H1 (cell line): ENCODE measurements around the gene SH3BP2. TPM values are rescaled to one million over a fixed set of nuclear protein-coding genes. Genes with fewer than 3 reads are reported as not detected.

Experiments used
- CTCF ChIA-PET: fragments of 300-600 bp; sonication (Branson Sonifier 250); formaldehyde crosslinking; loops from one replicate; lab custom pipeline; 2021; ENCODE audit not compliant: partially characterized antibody; lab: Charles Lee
- POLR2A ChIA-PET: fragments of 300-600 bp; sonication (Branson Sonifier 250); formaldehyde crosslinking; loops from one replicate; lab custom pipeline; 2021; ENCODE audit warnings: inconsistent platforms; ENCODE audit not compliant: partially characterized antibody; lab: Charles Lee
- DNase-seq, 2 experiments: peaks; one replicate each; pipeline versions ENCODE4 v3.0.0 to v3.0.0-alpha.2; 2010 to 2022; ENCODE audit warnings: low spot score in 2 of 2, low read depth in 1 of 2, mixed read lengths in 1 of 2
- FAIRE-seq: peaks from 2 replicates; lab custom pipeline; 2011; peaks lifted over from hg19 to GRCh38; lab: Jason Lieb, UNC
- H2AFZ ChIP-seq: 2 replicates; pipeline ENCODE4 v1.8.1; 2012; ENCODE audit warnings: low read length, inconsistent platforms
- H2AK5ac ChIP-seq: 2 replicates; pipeline ENCODE4 v1.6.1; 2013; ENCODE audit warnings: low read depth, low read length
- H2BK120ac ChIP-seq: replicated peaks from 2 replicates; pipeline ENCODE3; 2013; ENCODE audit warnings: low read depth, low read length, inconsistent platforms
- H2BK12ac ChIP-seq: 2 replicates; pipeline ENCODE4 v1.6.1; 2013; ENCODE audit warnings: low read depth, low read length
- H2BK15ac ChIP-seq: 2 replicates; pipeline ENCODE4 v1.6.1; 2013; ENCODE audit warnings: low read length
- H2BK20ac ChIP-seq: 2 replicates; pipeline ENCODE4 v1.6.1; 2013; ENCODE audit warnings: low read length
- H2BK5ac ChIP-seq: 2 replicates; pipeline ENCODE4 v1.6.1; 2013; ENCODE audit warnings: low read depth, low read length
- H3K14ac ChIP-seq: 2 replicates; pipeline ENCODE4 v1.6.1; 2013; ENCODE audit warnings: inconsistent platforms; ENCODE audit not compliant: insufficient read length
- H3K18ac ChIP-seq: 2 replicates; pipeline ENCODE4 v1.6.1; 2013; ENCODE audit warnings: low read length; ENCODE audit errors: extremely low read depth
- H3K23ac ChIP-seq: 2 replicates; pipeline ENCODE4 v1.6.1; 2013; ENCODE audit warnings: inconsistent platforms; ENCODE audit not compliant: insufficient read length
- H3K23me2 ChIP-seq: 2 replicates; pipeline ENCODE4 v1.6.1; 2013; ENCODE audit warnings: low read depth, low read length
- H3K27ac ChIP-seq: 2 replicates; pipeline ENCODE4 v1.6.1; 2011; ENCODE audit warnings: low read depth, low read length, inconsistent platforms
- H3K27me3 ChIP-seq, 4 experiments: replicated peaks in 1 of 4; 1 replicate in 1 of 4; 2 replicates in 3 of 4; pipeline versions ENCODE4 v1.6.1 to v1.8.1; 2011 to 2013; ENCODE audit warnings: low read length in 3 of 4, mild to moderate bottlenecking in 3 of 4, inconsistent platforms in 2 of 4, mixed read lengths in 2 of 4, moderate library complexity in 1 of 4; ENCODE audit not compliant: control insufficient read depth in 3 of 4, insufficient read depth in 3 of 4; ENCODE audit errors: extremely low read depth in 1 of 4
- H3K36me3 ChIP-seq, 4 experiments: 2 replicates each; pipeline versions ENCODE4 v1.6.1 to v1.8.1; 2011 to 2013; ENCODE audit warnings: mild to moderate bottlenecking in 4 of 4, low read length in 3 of 4, moderate library complexity in 2 of 4, control low read depth in 1 of 4, inconsistent platforms in 1 of 4; ENCODE audit not compliant: insufficient read depth in 4 of 4, control insufficient read depth in 2 of 4
- H3K4ac ChIP-seq: replicated peaks from 2 replicates; pipeline ENCODE3; 2013; ENCODE audit warnings: low read length, low read depth, mixed read lengths, inconsistent platforms; ENCODE audit not compliant: insufficient read length
- H3K4me1 ChIP-seq, 4 experiments: replicated peaks in 1 of 4; 1 replicate in 1 of 4; 2 replicates in 3 of 4; pipeline versions ENCODE4 v1.6.1 to v1.8.1; 2011 to 2013; ENCODE audit warnings: low read length in 3 of 4, inconsistent platforms in 2 of 4, mixed read lengths in 1 of 4; ENCODE audit not compliant: insufficient read depth in 4 of 4, control insufficient read depth in 3 of 4
- H3K4me2 ChIP-seq, 2 experiments: 2 replicates each; pipeline versions ENCODE4 v1.6.1 to v1.8.1; 2011 to 2013; ENCODE audit warnings: low read depth in 2 of 2, low read length in 2 of 2, control low read depth in 1 of 2, inconsistent platforms in 1 of 2, mild to moderate bottlenecking in 1 of 2; ENCODE audit not compliant: insufficient read depth in 1 of 2
- H3K4me3 ChIP-seq, 4 experiments: fragments of 200-600, 300-600 bp in 1 of 4; sonication (generic), shearing (Covaris generic), sonication (Bioruptor Twin) in 1 of 4; 2 replicates each; pipeline versions ENCODE4 v1.5.1 to v1.8.1; 2011 to 2016; ENCODE audit warnings: low read length in 4 of 4, low read depth in 3 of 4, control low read depth in 2 of 4, inconsistent platforms in 2 of 4, mild to moderate bottlenecking in 2 of 4, mixed read lengths in 1 of 4, moderate library complexity in 1 of 4; ENCODE audit not compliant: insufficient read depth in 2 of 4; ENCODE audit errors: extremely low read depth in 1 of 4
- H3K56ac ChIP-seq: replicated peaks from 2 replicates; pipeline ENCODE3; 2013; ENCODE audit warnings: low read depth, mild to moderate bottlenecking, mixed read lengths, low read length, inconsistent platforms; ENCODE audit not compliant: insufficient read length
- H3K79me1 ChIP-seq: 2 replicates; pipeline ENCODE4 v1.6.1; 2013; ENCODE audit warnings: low read depth, low read length, control low read depth
- H3K79me2 ChIP-seq, 2 experiments: 2 replicates each; pipeline versions ENCODE4 v1.6.1 to v1.8.1; 2012 to 2013; ENCODE audit warnings: low read length in 2 of 2, mild to moderate bottlenecking in 2 of 2, inconsistent platforms in 1 of 2; ENCODE audit not compliant: insufficient read depth in 2 of 2, control insufficient read depth in 1 of 2
- H3K9ac ChIP-seq, 4 experiments: replicated peaks in 1 of 4; 1 replicate in 1 of 4; 2 replicates in 3 of 4; pipeline versions ENCODE4 v1.6.1 to v1.8.1; 2011 to 2013; ENCODE audit warnings: low read depth in 3 of 4, low read length in 3 of 4, control low read depth in 2 of 4, mild to moderate bottlenecking in 2 of 4, moderate library complexity in 2 of 4, inconsistent platforms in 1 of 4; ENCODE audit errors: extremely low read depth in 1 of 4
- H3K9me3 ChIP-seq, 2 experiments: 2 replicates each; pipeline versions ENCODE4 v1.6.1 to v1.8.1; 2012 to 2013; ENCODE audit warnings: mild to moderate bottlenecking in 2 of 2, moderate library complexity in 2 of 2, control low read depth in 1 of 2, inconsistent platforms in 1 of 2, low read depth in 1 of 2, low read length in 1 of 2, mixed read lengths in 1 of 2; ENCODE audit not compliant: insufficient read depth in 2 of 2
- H4K20me1 ChIP-seq, 2 experiments: replicated peaks in 1 of 2; 2 replicates each; pipeline versions ENCODE3 to v1.8.1; 2011 to 2013; ENCODE audit warnings: inconsistent platforms in 2 of 2, low read length in 2 of 2, mild to moderate bottlenecking in 1 of 2; ENCODE audit not compliant: insufficient read depth in 2 of 2, control insufficient read depth in 1 of 2
- H4K5ac ChIP-seq: 2 replicates; pipeline ENCODE4 v1.6.1; 2013; ENCODE audit warnings: low read length, low read depth, mixed read lengths, inconsistent platforms; ENCODE audit not compliant: insufficient read length
- H4K8ac ChIP-seq: 2 replicates; pipeline ENCODE4 v1.8.0; 2013; ENCODE audit warnings: mild to moderate bottlenecking, moderate library complexity, low read length, inconsistent platforms; ENCODE audit not compliant: insufficient read depth; ENCODE audit errors: extremely low read depth
- H4K91ac ChIP-seq: replicated peaks from 2 replicates; pipeline ENCODE3; 2013; ENCODE audit warnings: low read length, mixed read lengths, inconsistent platforms; ENCODE audit not compliant: insufficient read length
- GABPA ChIP-seq: IDR thresholded peaks from 2 replicates; pipeline ENCODE4 v1.6.1; 2011; ENCODE audit warnings: mild to moderate bottlenecking, low read length, moderate library complexity, borderline replicate concordance; ENCODE audit not compliant: insufficient read depth
- HDAC2 ChIP-seq, 2 experiments: fragments of 300-600 bp in 1 of 2; sonication (generic) in 1 of 2; IDR thresholded peaks; 2 replicates each; pipeline ENCODE4 v1.6.1; 2011 to 2012; ENCODE audit warnings: low read depth in 2 of 2, low read length in 2 of 2, mild to moderate bottlenecking in 2 of 2, moderate library complexity in 2 of 2, borderline replicate concordance in 1 of 2, inconsistent platforms in 1 of 2
- JUND ChIP-seq: IDR thresholded peaks from 2 replicates; pipeline ENCODE4 v1.6.1; 2011; ENCODE audit warnings: mild to moderate bottlenecking, improper control_type of control experiment, low read length
- MAX ChIP-seq: IDR thresholded peaks from 2 replicates; pipeline ENCODE4 v1.6.1; 2012; ENCODE audit warnings: inconsistent platforms
- POU5F1 ChIP-seq: IDR thresholded peaks from 2 replicates; pipeline ENCODE4 v1.6.1; 2011; ENCODE audit warnings: low read depth, mild to moderate bottlenecking, low read length, moderate library complexity
- RBBP5 ChIP-seq: IDR thresholded peaks from 2 replicates; pipeline ENCODE4 v1.7.1; 2012; ENCODE audit warnings: low read depth, mild to moderate bottlenecking, inconsistent platforms, low read length, moderate library complexity, borderline replicate concordance
- WGBS, 2 experiments: shearing (Covaris generic) in 1 of 2; methylation state at CpG; one replicate each; pipeline versions ENCODE4 v1.1.6 to v1.1.7; 2013 to 2015; ENCODE audit warnings: low lambda C conversion rate in 2 of 2, mixed read lengths in 2 of 2, inconsistent platforms in 1 of 2, low coverage in 1 of 2, missing lambda C conversion rate in 1 of 2; ENCODE audit not compliant: insufficient replicate concordance in 2 of 2, insufficient coverage in 1 of 2, insufficient read length in 1 of 2; ENCODE audit errors: extremely low coverage in 1 of 2, missing lambda C conversion rate in 1 of 2; 5-methylcytosine and 5-hydroxymethylcytosine counted together
- polyA plus RNA-seq, 7 experiments: library from polyadenylated mRNA; depleted of rRNA in 3 of 7; stranded (reverse) in 5 of 7; unstranded in 2 of 7; fragments of >200 nt in 5 of 7; fragments of 200-250 nt in 2 of 7; gene quantifications; 1 replicate in 5 of 7; 2 replicates in 1 of 7; 4 replicates in 1 of 7; pipeline versions ENCODE4 v1.2.1 to v1.2.3, GENCODE V29; 2011 to 2013; ENCODE audit warnings: missing spikeins in 2 of 7, mixed read lengths in 2 of 7
- total RNA-seq: library from RNA; stranded (reverse); fragmentation: NEBNext Ultra II Directional; extraction: Animal tissue kit (Norgen Biotek cat#: 25700); gene quantifications from 2 replicates; pipeline ENCODE4 v1.2.1, GENCODE V29; 2021

SH3BP2 gene
- total and polyA plus RNA-seq, 2 of the 8 experiments (the other 6 are each of a cell fraction or from before 2014, with no cell fraction given): 27.4 to 31.4 TPM

GRCh38 chr4:2865196-2865780 is 72.4 kb downstream of the SH3BP2 start:
- no peaks in the 10 kb centered on the region for H3K27me3 ChIP-seq
- no peak overlapping the region for H4K5ac ChIP-seq
- H2BK20ac ChIP-seq: no peak overlapping the region
- no peak overlapping the region for H3K18ac ChIP-seq
- no peak overlapping the region for H4K8ac ChIP-seq
- H3K4me3 ChIP-seq: no peak overlapping the region
- no peak overlapping the region for H2AFZ ChIP-seq
- peaks cover 9 to 91% of the 10 kb centered on the region in 2 experiments for H3K79me2 ChIP-seq
- no peak overlapping the region for H3K9ac ChIP-seq
- no peak overlapping the region for H3K14ac ChIP-seq
- no peak for FAIRE-seq
- DNase-seq: no peak
- H2BK120ac ChIP-seq: no peak overlapping the region
- no peak overlapping the region for H2BK12ac ChIP-seq
- H3K36me3 ChIP-seq: no peaks in the 10 kb centered on the region
- H2AK5ac ChIP-seq: no peak overlapping the region
- WGBS, 2 experiments: 76% methylated on average over 2 of the region's 2 CpGs; no CpG with 5 or more reads in 1 of the 2 experiments
- H4K20me1 ChIP-seq: peaks cover 3 to 10% of the 10 kb centered on the region in 2 experiments
- no peak overlapping the region for H3K4ac ChIP-seq
- no peak overlapping the region for H2BK15ac ChIP-seq
- no peaks in the 10 kb centered on the region for H3K9me3 ChIP-seq
- no peak overlapping the region for H3K56ac ChIP-seq
- no peak overlapping the region for H3K4me2 ChIP-seq
- no peak overlapping the region for H3K27ac ChIP-seq
- no peaks in the 10 kb centered on the region for H3K23me2 ChIP-seq
- H2BK5ac ChIP-seq: no peak overlapping the region
- ChIA-PET CTCF (no interaction called here), POLR2A (no interaction called here)
- peaks cover 9 to 37% (median 18%) of the 10 kb centered on the region in 4 experiments for H3K4me1 ChIP-seq
- H3K23ac ChIP-seq: no peak overlapping the region
- H3K79me1 ChIP-seq: peaks cover 8% of the 10 kb centered on the region; the same call in 1 of the 2 replicates
- no peak overlapping the region for H4K91ac ChIP-seq
- TF ChIP-seq GABPA: no peak
- TF ChIP-seq POU5F1: no peak
- no peak for TF ChIP-seq MAX
- TF ChIP-seq RBBP5: no peak
- no peak for TF ChIP-seq JUND
- no peak for TF ChIP-seq HDAC2 (IDR thresholded peaks at IDR 0.05; ENCODE audit: borderline replicate concordance in 1 of 2, low read depth in 2 of 2, low read length in 2 of 2)
